Parathyroid adenoma (tissue), 2 donors: ENCODE results near the gene ARHGAP26.
A peak's percentile ranks its signal among the peaks of the same experiment; 100 is the strongest.

Experiments
- H2AFZ ChIP-seq: fragments of 300-600 bp; sonication (generic); one replicate; pipeline ENCODE4 v1.7.0; 2017; ENCODE audit warnings: antibody characterized with exemption, mild to moderate bottlenecking
- H3K27ac ChIP-seq: fragments of 300-600 bp; sonication (generic); one replicate; pipeline ENCODE4 v1.7.0; 2017
- H3K27me3 ChIP-seq: fragments of 300-600 bp; sonication (generic); one replicate; pipeline ENCODE4 v1.7.0; 2017; ENCODE audit warnings: low read length; ENCODE audit not compliant: control insufficient read depth, insufficient read depth
- H3K36me3 ChIP-seq: fragments of 300-600 bp; sonication (generic); one replicate; pipeline ENCODE4 v1.7.0; 2017; ENCODE audit warnings: low read length; ENCODE audit not compliant: control insufficient read depth, insufficient read depth
- H3K4me1 ChIP-seq: fragments of 300-600 bp; sonication (generic); one replicate; pipeline ENCODE4 v1.7.0; 2017; ENCODE audit warnings: control low read depth
- H3K4me2 ChIP-seq: fragments of 300-600 bp; sonication (generic); one replicate; pipeline ENCODE4 v1.7.0; 2017; ENCODE audit warnings: low read length
- H3K4me3 ChIP-seq: fragments of 300-600 bp; sonication (generic); one replicate; pipeline ENCODE4 v1.7.0; 2017; ENCODE audit warnings: low read depth, low read length
- H3K79me2 ChIP-seq: fragments of 300-600 bp; sonication (generic); one replicate; pipeline ENCODE4 v1.7.0; 2017; ENCODE audit warnings: control low read depth
- H3K9ac ChIP-seq: fragments of 300-600 bp; sonication (generic); one replicate; pipeline ENCODE4 v1.7.0; 2017; ENCODE audit warnings: mild to moderate bottlenecking
- H3K9me3 ChIP-seq: fragments of 300-600 bp; sonication (generic); one replicate; pipeline ENCODE4 v1.7.0; 2017; ENCODE audit warnings: low read length; ENCODE audit not compliant: control insufficient read depth
- CTCF ChIP-seq: fragments of 300-600 bp; sonication (generic); IDR thresholded peaks from one replicate; pipeline ENCODE4 v1.7.0; 2017; ENCODE audit warnings: antibody characterized with exemption, mild to moderate bottlenecking
- donor health status: primary hyperparathyroidism.

ARHGAP26 gene

GRCh38 chr5:143054480-143054941 is 284.3 kb downstream of the ARHGAP26 start:
- peak overlapping the region; percentile 13 for H2AFZ ChIP-seq
- no peak overlapping the region for H3K27ac ChIP-seq
- H3K4me2 ChIP-seq: peak overlapping the region; percentile 8
- H3K27me3 ChIP-seq: no peaks in the 10 kb centered on the region
- H3K4me1 ChIP-seq: peaks cover 17% of the 10 kb centered on the region
- no peaks in the 10 kb centered on the region for H3K36me3 ChIP-seq
- no peak overlapping the region for H3K9ac ChIP-seq
- TF ChIP-seq CTCF: no peak
- no peaks in the 10 kb centered on the region for H3K79me2 ChIP-seq
- H3K4me3 ChIP-seq: no peak overlapping the region
- no peaks in the 10 kb centered on the region for H3K9me3 ChIP-seq

GRCh38 chr5:143055596-143056338 is 285.6 kb downstream of the ARHGAP26 start:
- H2AFZ ChIP-seq: no peak overlapping the region
- H3K9ac ChIP-seq: no peak overlapping the region
- no peak for TF ChIP-seq CTCF
- H3K9me3 ChIP-seq: no peaks in the 10 kb centered on the region
- no peaks in the 10 kb centered on the region for H3K36me3 ChIP-seq
- no peaks in the 10 kb centered on the region for H3K27me3 ChIP-seq
- peaks cover 17% of the 10 kb centered on the region for H3K4me1 ChIP-seq
- no peak overlapping the region for H3K4me3 ChIP-seq
- H3K4me2 ChIP-seq: no peak overlapping the region
- H3K79me2 ChIP-seq: no peaks in the 10 kb centered on the region
- no peak overlapping the region for H3K27ac ChIP-seq

GRCh38 chr5:143056339-143056704 is 286.1 kb downstream of the ARHGAP26 start:
- no peak overlapping the region for H3K4me3 ChIP-seq
- no peaks in the 10 kb centered on the region for H3K9me3 ChIP-seq
- TF ChIP-seq CTCF: no peak
- no peaks in the 10 kb centered on the region for H3K36me3 ChIP-seq
- H3K4me2 ChIP-seq: no peak overlapping the region
- H3K27ac ChIP-seq: no peak overlapping the region
- H3K27me3 ChIP-seq: no peaks in the 10 kb centered on the region
- H3K79me2 ChIP-seq: no peaks in the 10 kb centered on the region
- no peak overlapping the region for H3K9ac ChIP-seq
- H2AFZ ChIP-seq: no peak overlapping the region
- peaks cover 13% of the 10 kb centered on the region for H3K4me1 ChIP-seq

GRCh38 chr5:143056792-143057579 is 286.8 kb downstream of the ARHGAP26 start:
- H3K4me1 ChIP-seq: peaks cover 6% of the 10 kb centered on the region
- no peaks in the 10 kb centered on the region for H3K9me3 ChIP-seq
- H2AFZ ChIP-seq: no peak overlapping the region
- H3K9ac ChIP-seq: no peak overlapping the region
- H3K4me2 ChIP-seq: no peak overlapping the region
- no peaks in the 10 kb centered on the region for H3K27me3 ChIP-seq
- no peaks in the 10 kb centered on the region for H3K36me3 ChIP-seq
- H3K27ac ChIP-seq: no peak overlapping the region
- no peaks in the 10 kb centered on the region for H3K79me2 ChIP-seq
- H3K4me3 ChIP-seq: no peak overlapping the region
- TF ChIP-seq CTCF: no peak
